Chondrocyte (in vitro differentiated cells): Measurements from ENCODE around the gene DDX39A. TPM values are rescaled to one million over a fixed set of nuclear protein-coding genes. Genes with fewer than 3 reads are reported as not detected.

Source experiments
- DNase-seq: peaks from one replicate; pipeline ENCODE4 v3.0.0; 2021; ENCODE audit warnings: mixed read lengths, low spot score
- H3K27ac Mint-ChIP-seq: one replicate; pipeline ENCODE4 v1.8.0; 2021; ENCODE audit warnings: mild to moderate bottlenecking, moderate library complexity, mixed read lengths; ENCODE audit not compliant: unreplicated experiment
- H3K27me3 Mint-ChIP-seq: 2 replicates; pipeline ENCODE4 v1.8.0; 2021; ENCODE audit warnings: low read depth, mixed read lengths
- H3K36me3 Mint-ChIP-seq: 2 replicates; pipeline ENCODE4 v1.8.0; 2021; ENCODE audit warnings: low read depth, mixed read lengths
- H3K4me1 Mint-ChIP-seq: 2 replicates; pipeline ENCODE4 v1.8.0; 2021; ENCODE audit warnings: low read depth, mild to moderate bottlenecking, mixed read lengths
- H3K4me3 Mint-ChIP-seq: one replicate; pipeline ENCODE4 v1.8.0; 2021; ENCODE audit warnings: mild to moderate bottlenecking, moderate library complexity, mixed read lengths; ENCODE audit not compliant: unreplicated experiment
- H3K9me3 Mint-ChIP-seq: 2 replicates; pipeline ENCODE4 v1.8.0; 2021; ENCODE audit warnings: low read depth, mixed read lengths
- CTCF ChIP-seq: fragments of 200-600 bp; sonication (generic); IDR thresholded peaks from 2 replicates; pipeline ENCODE4 v1.5.0; 2021; ENCODE audit warnings: antibody characterized with exemption, mild to moderate bottlenecking, moderate library complexity
- total RNA-seq: library from RNA; stranded (reverse); gene quantifications from 3 replicates; pipeline ENCODE4 v1.2.1, GENCODE V29; 2021

The DDX39A gene
- total RNA-seq, 1 donor from 2014 or later = 51.8 TPM

- no peak for DNase-seq
- no peak for TF ChIP-seq CTCF
- no peaks in the 10 kb centered on the region for H3K36me3 Mint-ChIP-seq
- H3K4me1 Mint-ChIP-seq = peaks cover 21% of the 10 kb centered on the region
- no peak overlapping the region for H3K27ac Mint-ChIP-seq
- no peak overlapping the region for H3K4me3 Mint-ChIP-seq
- H3K27me3 Mint-ChIP-seq = no peaks in the 10 kb centered on the region
- H3K9me3 Mint-ChIP-seq = no peaks in the 10 kb centered on the region
These were observed 48.2 kb downstream of the DDX39A start for GRCh38 chr19:14370940-14371280.

DNA sequence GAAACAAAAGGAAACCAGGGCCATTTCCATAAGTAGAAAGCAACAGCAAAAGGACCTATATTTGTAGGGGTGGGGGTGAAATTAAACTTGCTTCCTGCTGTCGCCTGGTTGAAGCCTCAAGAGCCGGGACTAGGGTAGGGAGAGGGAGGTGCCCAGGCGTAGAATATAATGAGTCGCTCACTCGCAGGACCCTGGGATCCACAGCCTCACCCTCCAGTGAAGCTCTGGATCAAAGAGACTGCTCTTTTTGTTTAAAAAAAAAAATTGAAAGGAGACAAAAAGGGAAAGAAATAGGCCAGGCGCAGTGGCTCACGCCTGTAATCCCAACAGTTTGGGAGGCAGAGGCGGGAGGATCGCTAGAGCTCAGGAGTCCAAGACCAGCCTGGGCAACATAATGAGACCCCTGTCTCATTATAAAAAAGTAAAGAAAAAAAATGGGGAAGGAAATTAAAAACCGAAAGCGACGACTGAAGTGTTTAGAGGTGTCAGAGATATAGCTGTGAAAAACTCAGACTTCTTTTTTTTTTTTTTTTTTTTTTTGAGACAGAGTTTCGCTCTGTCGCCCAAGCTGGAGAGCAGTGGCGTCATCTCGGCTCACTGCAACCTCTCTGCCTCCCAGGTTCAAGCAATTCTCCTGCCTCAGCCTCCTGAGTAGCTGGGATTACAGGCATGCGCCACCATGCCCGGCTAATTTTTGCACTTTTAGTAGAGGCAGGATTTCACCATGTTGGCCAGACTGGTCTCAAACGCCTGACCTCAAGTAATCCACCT lies 48.8 kb downstream of the DDX39A start:
- Mint-ChIP-seq H3K27ac (no peak overlapping the region), H3K36me3 (no peaks in the 10 kb centered on the region), H3K4me1 (peaks cover 17% of the 10 kb centered on the region), H3K4me3 (peak overlapping the region; percentile 9), H3K9me3 (no peaks in the 10 kb centered on the region), H3K27me3 (no peaks in the 10 kb centered on the region)
- DNase-seq = no peak
- TF ChIP-seq CTCF = no peak

- no peak for TF ChIP-seq CTCF
- no peak for DNase-seq
- H3K4me1 Mint-ChIP-seq = peaks cover 15% of the 10 kb centered on the region
- no peaks in the 10 kb centered on the region for H3K36me3 Mint-ChIP-seq
- peak overlapping the region; percentile 55 for H3K27ac Mint-ChIP-seq
- no peaks in the 10 kb centered on the region for H3K27me3 Mint-ChIP-seq
- no peak overlapping the region for H3K4me3 Mint-ChIP-seq
- no peaks in the 10 kb centered on the region for H3K9me3 Mint-ChIP-seq
These were observed 49.6 kb downstream of the DDX39A start for GRCh38 chr19:14369399-14370168.

- H3K4me1 Mint-ChIP-seq = peaks cover 25% of the 10 kb centered on the region
- no peaks in the 10 kb centered on the region for H3K27me3 Mint-ChIP-seq
- no peak overlapping the region for H3K4me3 Mint-ChIP-seq
- DNase-seq = no peak
- H3K27ac Mint-ChIP-seq = no peak overlapping the region
- TF ChIP-seq CTCF = no peak
- no peaks in the 10 kb centered on the region for H3K9me3 Mint-ChIP-seq
- H3K36me3 Mint-ChIP-seq = no peaks in the 10 kb centered on the region
These were observed 51.1 kb downstream of the DDX39A start for GRCh38 chr19:14368011-14368513.

GRCh38 chr19:14367016-14367415 lies 52.1 kb downstream of the DDX39A start:
- Mint-ChIP-seq H3K9me3 (no peaks in the 10 kb centered on the region), H3K4me1 (peaks cover 36% of the 10 kb centered on the region), H3K36me3 (no peaks in the 10 kb centered on the region), H3K4me3 (no peak overlapping the region), H3K27ac (peak overlapping the region; percentile 81), H3K27me3 (no peaks in the 10 kb centered on the region)
- no peak for TF ChIP-seq CTCF
- no peak for DNase-seq
